Naive B cell (primary cell): ENCODE data around the gene CD44. TPM values are rescaled to one million over a fixed set of nuclear protein-coding genes. Genes with fewer than 3 reads are reported as not detected.

Source experiments
- ATAC-seq, 2 donors: fragments of 150-1000 bp; cut with Tn5 transposase; 2 replicates each; pipeline ENCODE4 v1.10.0; 2021; ENCODE audit warnings: low read depth in 2 of 2, mild to moderate bottlenecking in 2 of 2, moderate library complexity in 2 of 2
- DNase-seq: peaks from one replicate; pipeline ENCODE4 v3.0.0; 2022
- H3K27ac Mint-ChIP-seq, 6 donors: one replicate each; pipeline ENCODE4 v1.8.0; 2020 to 2022; ENCODE audit warnings: mild to moderate bottlenecking in 6 of 6, mixed read lengths in 6 of 6, moderate library complexity in 5 of 6, inconsistent platforms in 2 of 6
- H3K27me3 Mint-ChIP-seq, 3 donors: one replicate each; pipeline ENCODE4 v1.8.0; 2021 to 2022; ENCODE audit warnings: mixed read lengths in 3 of 3, mild to moderate bottlenecking in 1 of 3
- H3K36me3 Mint-ChIP-seq, 2 donors: one replicate each; pipeline ENCODE4 v1.8.0; 2020 to 2022; ENCODE audit warnings: mixed read lengths in 2 of 2, inconsistent platforms in 1 of 2, mild to moderate bottlenecking in 1 of 2
- H3K4me1 Mint-ChIP-seq, 3 donors: one replicate each; pipeline ENCODE4 v1.8.0; 2020 to 2022; ENCODE audit warnings: mixed read lengths in 3 of 3, inconsistent platforms in 1 of 3, mild to moderate bottlenecking in 1 of 3, moderate library complexity in 1 of 3
- H3K4me3 Mint-ChIP-seq, 8 donors: one replicate each; pipeline ENCODE4 v1.8.0; 2020 to 2022; ENCODE audit warnings: mild to moderate bottlenecking in 8 of 8, mixed read lengths in 8 of 8, moderate library complexity in 8 of 8, inconsistent platforms in 2 of 8
- H3K9me3 Mint-ChIP-seq, 7 donors: one replicate each; pipeline ENCODE4 v1.8.0; 2020 to 2022; ENCODE audit warnings: mixed read lengths in 7 of 7, mild to moderate bottlenecking in 5 of 7, inconsistent platforms in 2 of 7, moderate library complexity in 1 of 7
- polyA plus RNA-seq, 6 donors: library from polyadenylated mRNA; unstranded; fragments of 300-500 nt; fragmentation: Illumina TruSeq; gene quantifications; one replicate each; pipeline ENCODE4 v1.2.3, GENCODE V29; 2021; ENCODE audit warnings: low read depth in 6 of 6

The CD44 gene
- polyA plus RNA-seq, 6 donors from 2014 or later: 156 to 277 (median 187) TPM

- Mint-ChIP-seq H3K4me3 (no peak overlapping the region), H3K9me3 (peaks cover 0 to 3% (median 0%) of the 10 kb centered on the region in 7 donors), H3K36me3 (peaks cover 40 to 57% of the 10 kb centered on the region in 2 donors), H3K27me3 (no peaks in the 10 kb centered on the region), H3K4me1 (peaks cover 10 to 19% (median 15%) of the 10 kb centered on the region in 3 donors), H3K27ac (peak overlapping the region in 4 of 6 donors; percentile 63 to 87 (median 68))
- DNase-seq (no peak), ATAC-seq (peak; percentile 63 to 78)
Measured at GRCh38 chr11:35227576-35228327, 88.8 kb downstream of the CD44 start.

GRCh38 chr11:35228328-35228725 is 89.4 kb downstream of the CD44 start:
- peaks cover 10 to 19% (median 17%) of the 10 kb centered on the region in 3 donors for H3K4me1 Mint-ChIP-seq
- no peaks in the 10 kb centered on the region for H3K27me3 Mint-ChIP-seq
- no peak for DNase-seq
- H3K36me3 Mint-ChIP-seq: peaks cover 45 to 54% of the 10 kb centered on the region in 2 donors
- H3K27ac Mint-ChIP-seq: peak overlapping the region in 4 of 6 donors; percentile 40 to 70 (median 54)
- no peak for ATAC-seq
- no peak overlapping the region for H3K4me3 Mint-ChIP-seq
- peaks cover 0 to 7% (median 1%) of the 10 kb centered on the region in 7 donors for H3K9me3 Mint-ChIP-seq

GRCh38 chr11:35230388-35230787 is 91.4 kb downstream of the CD44 start:
- peaks cover 10 to 32% (median 22%) of the 10 kb centered on the region in 3 donors for H3K4me1 Mint-ChIP-seq
- H3K9me3 Mint-ChIP-seq: peaks cover 0 to 14% (median 4%) of the 10 kb centered on the region in 7 donors
- no peaks in the 10 kb centered on the region for H3K27me3 Mint-ChIP-seq
- peaks cover 43 to 47% of the 10 kb centered on the region in 2 donors for H3K36me3 Mint-ChIP-seq
- no peak overlapping the region for H3K4me3 Mint-ChIP-seq
- ATAC-seq: no peak
- no peak for DNase-seq
- H3K27ac Mint-ChIP-seq: peak overlapping the region in 3 of 6 donors; percentile 8 to 56 (median 9)

- no peaks in the 10 kb centered on the region for H3K27me3 Mint-ChIP-seq
- DNase-seq (no peak), ATAC-seq (no peak)
- no peak overlapping the region for H3K4me3 Mint-ChIP-seq
- peak overlapping the region in 2 of 6 donors; percentile 15 to 58 for H3K27ac Mint-ChIP-seq
- H3K9me3 Mint-ChIP-seq: peaks cover 0 to 14% (median 4%) of the 10 kb centered on the region in 7 donors
- peaks cover 41 to 42% of the 10 kb centered on the region in 2 donors for H3K36me3 Mint-ChIP-seq
- peaks cover 14 to 39% (median 28%) of the 10 kb centered on the region in 3 donors for H3K4me1 Mint-ChIP-seq
Measured at GRCh38 chr11:35231076-35231860, 92.3 kb downstream of the CD44 start.

GRCh38 chr11:35232891-35233330 is 93.9 kb downstream of the CD44 start:
- H3K9me3 Mint-ChIP-seq: peaks cover 0 to 14% (median 4%) of the 10 kb centered on the region in 7 donors
- H3K27me3 Mint-ChIP-seq: no peaks in the 10 kb centered on the region
- DNase-seq (no peak), ATAC-seq (no peak)
- peaks cover 34 to 38% of the 10 kb centered on the region in 2 donors for H3K36me3 Mint-ChIP-seq
- H3K4me1 Mint-ChIP-seq: peaks cover 10 to 38% (median 19%) of the 10 kb centered on the region in 3 donors
- H3K4me3 Mint-ChIP-seq: no peak overlapping the region
- H3K27ac Mint-ChIP-seq: peak overlapping the region in 4 of 6 donors; percentile 9 to 69 (median 62)

- no peaks in the 10 kb centered on the region for H3K27me3 Mint-ChIP-seq
- H3K36me3 Mint-ChIP-seq: peaks cover 34 to 38% of the 10 kb centered on the region in 2 donors
- DNase-seq: no peak
- H3K9me3 Mint-ChIP-seq: peaks cover 0 to 14% (median 4%) of the 10 kb centered on the region in 7 donors
- ATAC-seq: no peak
- H3K27ac Mint-ChIP-seq: peak overlapping the region in 4 of 6 donors; percentile 58 to 91 (median 70)
- peaks cover 11 to 40% (median 21%) of the 10 kb centered on the region in 3 donors for H3K4me1 Mint-ChIP-seq
- no peak overlapping the region for H3K4me3 Mint-ChIP-seq
Measured at GRCh38 chr11:35233518-35233917, 94.5 kb downstream of the CD44 start.

- no peaks in the 10 kb centered on the region for H3K27me3 Mint-ChIP-seq
- H3K27ac Mint-ChIP-seq: peak overlapping the region; percentile 5 to 88 (median 42)
- no peak overlapping the region for H3K4me3 Mint-ChIP-seq
- peaks cover 29 to 33% of the 10 kb centered on the region in 2 donors for H3K36me3 Mint-ChIP-seq
- H3K9me3 Mint-ChIP-seq: peaks cover 0 to 14% (median 4%) of the 10 kb centered on the region in 7 donors
- H3K4me1 Mint-ChIP-seq: peaks cover 11 to 43% (median 19%) of the 10 kb centered on the region in 3 donors
- no peak for DNase-seq
- no peak for ATAC-seq
Measured at GRCh38 chr11:35234460-35235156, 95.6 kb downstream of the CD44 start.

GRCh38 chr11:35235157-35235468 is 96.1 kb downstream of the CD44 start:
- H3K36me3 Mint-ChIP-seq: peaks cover 24 to 28% of the 10 kb centered on the region in 2 donors
- H3K4me1 Mint-ChIP-seq: peaks cover 11 to 45% (median 19%) of the 10 kb centered on the region in 3 donors
- H3K27me3 Mint-ChIP-seq: no peaks in the 10 kb centered on the region
- H3K4me3 Mint-ChIP-seq: no peak overlapping the region
- DNase-seq: no peak
- ATAC-seq: no peak
- peaks cover 0 to 14% (median 4%) of the 10 kb centered on the region in 7 donors for H3K9me3 Mint-ChIP-seq
- peak overlapping the region in 3 of 6 donors; percentile 25 to 59 (median 58) for H3K27ac Mint-ChIP-seq

- H3K4me1 Mint-ChIP-seq: peaks cover 11 to 45% (median 19%) of the 10 kb centered on the region in 3 donors
- H3K4me3 Mint-ChIP-seq: no peak overlapping the region
Measured at GRCh38 chr11:35235498-35235897, 96.5 kb downstream of the CD44 start.

GRCh38 chr11:35235936-35236666 is 97.1 kb downstream of the CD44 start:
- H3K9me3 Mint-ChIP-seq: peaks cover 0 to 14% (median 4%) of the 10 kb centered on the region in 7 donors
- H3K27me3 Mint-ChIP-seq: peaks cover 0 to 3% (median 0%) of the 10 kb centered on the region in 3 donors
- ATAC-seq (no peak), DNase-seq (no peak)
- peak overlapping the region in 2 of 6 donors; percentile 49 to 92 for H3K27ac Mint-ChIP-seq
- peaks cover 15 to 18% of the 10 kb centered on the region in 2 donors for H3K36me3 Mint-ChIP-seq
- H3K4me1 Mint-ChIP-seq: peaks cover 11 to 45% (median 17%) of the 10 kb centered on the region in 3 donors
- no peak overlapping the region for H3K4me3 Mint-ChIP-seq

More at GRCh38 chr11:35235498-35235897, 96.5 kb downstream of the CD44 start:
- peak overlapping the region in 1 of 6 donors; percentile 25 for H3K27ac Mint-ChIP-seq
- H3K36me3 Mint-ChIP-seq: peaks cover 20 to 24% of the 10 kb centered on the region in 2 donors
- H3K27me3 Mint-ChIP-seq: no peaks in the 10 kb centered on the region
- DNase-seq (no peak), ATAC-seq (no peak)
- H3K9me3 Mint-ChIP-seq: peaks cover 0 to 14% (median 4%) of the 10 kb centered on the region in 7 donors

- ATAC-seq (no peak), DNase-seq (no peak)
- H3K27ac Mint-ChIP-seq: peak overlapping the region in 1 of 6 donors; percentile 49
- H3K36me3 Mint-ChIP-seq: peaks cover 13 to 16% of the 10 kb centered on the region in 2 donors
- H3K4me3 Mint-ChIP-seq: no peak overlapping the region
- peaks cover 0 to 14% (median 4%) of the 10 kb centered on the region in 7 donors for H3K9me3 Mint-ChIP-seq
- H3K4me1 Mint-ChIP-seq: peaks cover 11 to 45% (median 17%) of the 10 kb centered on the region in 3 donors
- H3K27me3 Mint-ChIP-seq: peaks cover 0 to 4% (median 0%) of the 10 kb centered on the region in 3 donors
Measured at GRCh38 chr11:35236667-35237003, 97.7 kb downstream of the CD44 start.

GRCh38 chr11:35237351-35237750 is 98.4 kb downstream of the CD44 start:
- Mint-ChIP-seq H3K27me3 (peaks cover 0 to 4% (median 0%) of the 10 kb centered on the region in 3 donors), H3K9me3 (peaks cover 0 to 14% (median 4%) of the 10 kb centered on the region in 7 donors), H3K4me3 (no peak overlapping the region), H3K36me3 (peaks cover 6 to 14% of the 10 kb centered on the region in 2 donors), H3K27ac (peak overlapping the region in 4 of 6 donors; percentile 35 to 66 (median 57)), H3K4me1 (peaks cover 11 to 45% (median 17%) of the 10 kb centered on the region in 3 donors)
- ATAC-seq: no peak
- DNase-seq: no peak
